Measurements from ENCODE around the gene C5orf22.

DNA sequence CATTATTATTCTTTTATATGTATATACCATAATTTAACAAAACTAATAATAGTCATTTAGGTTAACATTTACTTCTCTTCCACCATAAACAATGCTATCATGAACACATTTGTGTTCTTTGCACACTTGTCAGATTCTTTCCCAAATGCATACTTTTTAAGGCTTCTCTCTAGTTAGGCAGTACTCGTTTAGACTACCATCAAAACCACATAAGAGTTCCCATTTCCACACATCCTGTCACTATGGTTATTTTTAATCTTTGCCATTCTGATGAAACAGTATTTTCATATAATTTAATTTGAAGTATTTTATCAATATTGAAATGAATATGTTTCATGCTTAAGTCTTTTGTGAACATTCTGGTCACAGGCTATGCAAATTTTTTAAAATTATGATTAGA, 15.3 kb upstream of the C5orf22 start:
- TF ChIP-seq EP300 (IDR thresholded peaks at IDR 0.05) (no peak), POLR2AphosphoS5 (IDR thresholded peaks at IDR 0.05) (no peak)

Data from upper lobe of left lung (tissue), 4 donors.